HG03108 (cell line): Measurements from ENCODE around the gene PTTG1.

ENCODE experiments used
- ATAC-seq: cut with Tn5 transposase; IDR thresholded peaks from one replicate; pipeline ENCODE4 v1.9.1; 2021; ENCODE audit warnings: moderate library complexity; ENCODE audit not compliant: unreplicated experiment

Gene PTTG1

DNA sequence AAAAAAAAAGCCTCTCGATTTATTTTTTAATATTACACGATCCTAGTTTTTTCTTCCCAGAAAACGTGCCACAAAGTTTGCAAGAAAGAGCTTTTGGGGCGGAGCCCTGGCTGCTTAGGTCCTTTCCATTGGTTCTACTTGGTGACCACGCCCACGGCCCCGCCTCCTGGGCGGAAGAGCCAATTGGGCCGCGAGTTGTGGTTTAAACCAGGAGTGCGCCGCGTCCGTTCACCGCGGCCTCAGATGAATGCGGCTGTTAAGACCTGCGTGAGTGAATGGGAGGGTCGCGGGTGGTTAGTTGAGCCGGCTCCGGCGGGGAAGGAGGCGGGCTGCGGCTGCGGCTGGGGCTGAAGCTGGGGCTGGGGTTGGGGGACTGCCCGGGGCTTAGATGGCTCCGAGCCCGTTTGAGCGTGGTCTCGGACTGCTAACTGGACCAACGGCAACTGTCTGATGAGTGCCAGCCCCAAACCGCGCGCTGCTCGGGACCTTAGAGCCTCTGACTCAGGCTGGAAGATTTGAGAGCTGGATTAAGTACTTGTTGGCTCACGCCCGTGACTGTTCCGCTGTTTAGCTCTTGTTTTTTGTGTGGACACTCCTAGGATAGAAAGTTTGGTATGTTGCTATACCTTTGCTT is at the start of gene PTTG1:
Gene PTTG1 (plus strand): TSS at position 231 of the 634 bp plus-strand sequence. CDS start 458 bp downstream, outside the sequence.
- peak; percentile 64 for ATAC-seq

DNA sequence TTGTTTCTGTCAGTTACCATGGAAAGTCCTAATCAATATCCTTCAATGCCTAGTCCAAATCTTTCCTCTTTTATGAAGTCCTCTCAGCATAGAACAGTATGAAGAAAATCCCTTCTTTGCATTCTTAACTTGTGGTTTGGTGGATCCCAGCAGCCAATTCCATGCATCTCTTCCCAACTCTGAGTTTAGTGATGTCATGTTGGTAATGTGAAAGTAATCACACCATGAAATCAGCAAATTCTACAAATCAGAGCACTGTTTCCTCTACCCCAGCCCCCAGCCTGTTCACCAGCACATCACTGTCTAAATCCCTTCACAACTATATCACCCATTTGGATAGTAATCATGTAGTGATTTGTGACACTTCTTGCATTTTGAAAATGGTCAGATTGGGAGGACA is 46.5 kb upstream of the PTTG1 start:
- no peak for ATAC-seq

DNA sequence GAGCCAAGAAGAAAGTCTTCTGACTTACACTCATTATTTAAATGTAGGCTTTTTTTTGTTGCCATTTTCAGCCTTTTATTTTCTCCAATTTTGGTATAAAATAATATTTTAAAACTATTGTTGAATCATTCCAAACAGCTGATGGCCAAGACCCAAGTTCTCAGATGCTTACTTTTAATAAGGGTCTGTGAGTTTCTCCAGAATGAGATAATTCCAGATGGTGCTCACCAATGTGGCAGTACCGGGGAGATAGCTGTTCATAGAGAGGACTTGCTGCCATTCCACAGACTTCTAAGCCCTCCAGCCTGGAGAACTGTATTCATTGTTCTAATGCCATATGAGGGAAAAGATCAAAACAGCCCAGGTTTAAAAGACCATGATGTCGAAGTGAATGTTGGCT is 46.0 kb upstream of the PTTG1 start:
- ATAC-seq, result no peak

DNA sequence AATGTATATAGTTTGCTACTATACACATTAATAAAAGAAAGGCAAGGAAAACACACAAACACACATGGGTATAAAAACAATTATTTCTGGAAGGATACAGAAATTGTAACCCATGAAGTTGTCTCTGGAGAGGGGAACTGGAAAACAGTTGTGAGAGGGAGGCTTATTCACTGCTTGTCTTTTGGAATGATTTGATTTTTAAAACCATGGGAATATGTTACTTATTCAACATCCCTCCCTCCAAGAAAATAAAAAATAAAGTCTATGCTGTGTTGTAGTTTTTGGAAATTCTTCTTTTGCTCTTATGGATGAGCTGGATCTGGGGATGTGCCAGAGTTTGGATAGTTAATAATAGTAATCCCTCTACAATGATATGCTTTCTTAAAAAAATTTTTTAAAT is 45.2 kb upstream of the PTTG1 start:
- no peak for ATAC-seq

DNA sequence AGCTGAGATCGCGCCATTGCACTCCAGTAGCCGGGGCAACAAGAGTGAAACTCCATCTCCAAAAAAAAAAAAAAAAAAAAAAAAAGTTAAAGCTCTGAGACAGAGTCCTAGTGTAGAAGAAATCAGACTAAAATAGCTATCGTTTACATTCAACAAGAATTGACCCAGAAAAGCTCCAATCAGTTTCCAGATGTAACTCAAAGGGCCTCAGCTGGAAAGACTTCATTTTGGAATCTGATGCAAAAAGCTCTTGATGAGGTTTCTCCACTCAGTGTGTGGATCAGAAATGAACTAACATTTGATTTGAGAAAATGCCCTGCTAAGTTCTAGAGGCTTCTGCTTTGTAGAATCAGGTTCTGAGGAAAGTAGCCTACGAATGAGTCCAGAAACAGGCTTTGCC is 44.0 kb upstream of the PTTG1 start:
- no peak for ATAC-seq

DNA sequence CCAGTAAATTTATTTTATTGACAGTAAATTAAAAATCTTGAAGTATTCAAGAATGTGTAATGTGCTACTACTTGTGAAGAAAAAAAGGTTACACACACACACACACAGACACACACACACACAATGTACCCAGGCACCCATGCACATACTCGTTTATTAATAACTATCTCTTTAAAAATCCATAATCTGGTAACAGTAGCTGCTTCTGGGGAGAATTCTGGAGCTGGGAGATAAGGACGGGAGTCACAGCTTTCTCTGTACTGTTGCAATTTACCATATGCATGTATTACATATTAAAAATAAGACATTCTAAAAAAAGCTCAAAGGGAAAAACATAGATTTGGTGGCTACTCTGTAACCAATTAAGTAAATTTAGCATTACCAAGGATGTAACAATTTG is 43.3 kb upstream of the PTTG1 start:
- ATAC-seq, result no peak

DNA sequence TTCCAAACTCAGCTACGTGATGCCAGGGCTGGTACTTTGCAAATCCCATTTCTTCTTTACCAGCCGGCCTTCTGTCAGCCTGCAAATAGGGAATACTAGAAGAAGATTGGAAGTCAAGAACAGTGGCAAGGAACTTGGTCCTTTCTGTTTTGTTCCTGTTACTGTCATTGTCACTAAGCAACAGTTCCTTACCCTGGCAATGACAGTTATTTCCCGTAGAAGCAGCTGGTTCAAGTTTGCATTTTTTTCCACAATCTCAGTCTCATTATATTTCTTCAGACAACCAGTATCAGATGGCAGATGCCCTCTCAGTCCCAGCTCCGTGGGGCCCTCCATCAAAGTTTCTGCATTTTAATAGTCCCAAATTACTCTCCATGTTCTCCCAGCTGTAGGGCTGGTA is 42.1 kb upstream of the PTTG1 start:
- no peak for ATAC-seq

DNA sequence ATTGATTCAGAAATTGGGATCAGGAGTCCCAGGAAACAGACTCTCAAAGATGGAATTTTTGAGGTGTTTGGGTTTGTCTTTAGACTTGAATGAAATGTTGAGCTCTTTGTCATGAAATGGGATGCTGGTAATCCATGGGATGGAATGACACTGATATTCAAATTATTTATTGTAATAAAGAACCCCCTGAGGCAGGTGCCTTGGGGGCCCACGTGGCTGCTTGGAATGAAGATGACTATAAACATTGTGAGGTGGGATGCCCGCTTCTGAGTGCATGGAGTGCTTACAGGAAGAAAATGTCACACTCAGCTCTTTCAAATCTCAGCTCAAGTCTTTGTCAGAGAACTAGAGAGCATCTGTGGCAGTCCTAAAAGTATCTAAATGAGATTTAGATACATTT is 41.6 kb upstream of the PTTG1 start:
- ATAC-seq, result no peak

DNA sequence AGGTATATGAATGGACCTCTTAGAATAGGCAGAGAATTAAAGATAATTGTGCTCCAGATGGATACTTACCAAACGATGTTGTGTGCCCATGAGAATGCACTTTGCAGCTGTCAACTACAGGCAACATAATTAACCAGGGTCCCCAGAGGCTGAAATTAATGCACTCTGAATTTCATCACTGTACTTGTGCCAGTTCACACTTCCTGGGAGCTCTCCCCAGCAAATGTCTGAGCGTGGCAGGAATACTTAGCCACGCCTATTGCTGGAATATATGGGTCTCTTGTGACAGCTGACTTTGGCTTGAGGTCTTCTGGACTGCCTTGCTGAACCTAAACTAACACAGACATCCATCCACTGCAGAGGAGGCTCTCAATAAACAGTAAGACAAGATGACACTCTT is 39.3 kb upstream of the PTTG1 start:
- no peak for ATAC-seq

DNA sequence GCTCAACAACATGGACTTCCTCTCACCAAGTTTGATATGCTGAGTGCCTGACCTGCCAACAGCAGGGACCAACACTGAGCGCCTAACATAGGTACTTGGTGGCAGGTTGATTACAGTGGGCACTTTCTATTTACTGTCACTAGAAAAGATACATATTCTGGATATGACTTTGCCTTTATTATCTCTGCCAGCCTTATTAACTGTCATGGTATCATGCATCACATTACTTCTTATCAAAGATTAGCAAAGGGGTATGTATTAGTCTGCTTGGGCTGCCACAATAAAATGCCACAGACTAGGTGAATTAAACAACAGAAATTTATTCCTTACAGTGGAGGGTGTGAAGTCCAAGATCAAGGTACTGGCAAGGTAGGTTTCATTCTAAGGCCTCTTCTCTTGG is 37.0 kb upstream of the PTTG1 start:
- no peak for ATAC-seq

DNA sequence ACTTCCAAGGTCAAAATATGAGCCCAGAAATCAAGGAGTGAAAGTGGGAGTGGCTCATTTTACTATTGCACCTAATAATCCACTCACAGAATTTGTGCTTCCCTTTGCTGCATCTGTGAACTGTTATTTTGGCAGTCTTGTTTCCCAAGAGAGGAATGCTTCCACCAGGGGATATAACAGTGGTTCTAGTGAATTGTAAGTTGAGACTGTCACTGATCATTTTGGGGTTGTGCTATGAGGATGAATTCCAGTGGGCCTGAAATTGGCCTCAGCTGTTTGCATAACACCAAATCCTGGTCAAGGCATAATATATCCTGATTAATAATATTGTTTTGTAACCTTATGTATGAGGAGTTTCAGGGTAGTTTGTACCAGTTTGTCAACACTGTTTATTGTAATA is 36.2 kb upstream of the PTTG1 start:
- no peak for ATAC-seq

DNA sequence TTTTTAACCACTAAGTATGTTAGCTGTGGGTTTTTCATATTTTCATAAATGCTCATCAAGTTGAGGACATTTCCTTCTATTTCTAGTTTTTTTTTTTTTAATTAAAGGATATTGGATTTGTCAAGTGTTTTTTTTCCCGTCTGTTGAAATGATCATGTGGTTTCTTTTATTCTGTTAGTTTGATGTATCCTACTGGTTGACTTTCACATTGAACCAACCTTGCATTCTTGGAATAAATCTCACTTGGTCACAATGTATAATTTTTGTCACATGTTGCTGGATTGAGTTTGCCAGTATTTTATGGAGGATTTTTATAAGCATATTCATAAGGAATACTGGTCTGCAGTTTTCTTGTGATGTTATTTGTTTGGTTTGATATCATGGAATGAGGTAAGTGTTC is 34.2 kb upstream of the PTTG1 start:
- ATAC-seq, result no peak

DNA sequence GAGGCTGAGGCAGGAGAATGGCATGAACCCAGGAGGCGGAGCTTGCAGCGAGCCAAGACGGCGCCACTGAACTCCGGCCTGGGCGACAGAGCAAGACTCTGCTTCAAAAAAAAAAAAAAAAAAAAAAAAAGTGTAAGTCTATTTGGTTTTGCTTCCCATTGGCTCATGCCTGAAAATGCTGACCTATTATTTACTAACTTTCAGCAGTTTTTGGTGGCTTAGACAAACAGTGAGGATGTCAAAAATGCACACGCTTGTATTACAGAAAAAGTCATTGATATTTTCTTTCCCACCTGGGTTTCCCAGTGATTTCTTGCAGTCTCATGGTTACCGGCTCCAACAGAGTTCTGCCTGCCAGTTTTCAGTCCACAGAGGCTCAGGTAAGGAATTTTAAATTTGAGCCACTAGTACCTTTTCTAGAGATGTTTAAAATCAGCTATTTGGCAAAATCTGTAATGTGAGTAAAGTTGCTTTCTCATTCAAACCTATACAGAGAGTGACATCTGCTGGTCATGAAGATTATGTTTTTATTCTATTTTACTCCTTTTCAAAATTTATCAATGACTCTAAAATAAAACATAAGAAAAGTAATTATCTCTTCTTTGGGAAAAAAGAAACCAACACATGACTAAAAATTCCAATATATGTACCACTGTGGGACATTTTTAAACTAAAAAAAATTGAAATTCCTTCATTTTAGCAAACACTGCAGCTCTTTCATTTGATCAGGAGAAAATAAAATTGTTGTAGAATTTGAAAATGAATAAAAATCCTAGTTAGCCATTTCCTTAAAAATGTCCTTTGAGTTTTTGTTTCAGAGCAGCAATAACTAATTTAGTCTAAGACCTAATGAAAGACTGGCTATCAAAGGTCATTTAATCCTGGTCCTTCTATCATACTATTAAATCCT is 30.6 kb upstream of the PTTG1 start:
- no peak for ATAC-seq

DNA sequence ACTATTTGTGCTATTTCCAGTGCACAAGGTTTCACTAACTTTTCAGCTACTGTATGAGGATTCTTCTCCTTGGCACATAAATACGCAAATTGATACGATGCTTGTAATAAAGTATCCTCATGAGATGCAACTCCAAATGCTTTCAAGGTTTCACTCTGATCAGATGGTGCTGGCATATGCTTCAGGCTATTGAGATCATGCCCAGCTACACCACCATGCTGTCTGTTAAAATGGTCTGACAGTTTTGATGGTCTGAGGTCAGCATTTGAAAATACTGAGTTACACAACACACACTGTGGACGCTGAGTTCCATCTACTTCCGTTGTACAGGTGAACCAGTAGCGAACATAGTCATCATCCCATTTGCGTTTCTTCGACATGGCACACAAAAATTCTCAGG is 26.5 kb upstream of the PTTG1 start:
- ATAC-seq, result no peak

DNA sequence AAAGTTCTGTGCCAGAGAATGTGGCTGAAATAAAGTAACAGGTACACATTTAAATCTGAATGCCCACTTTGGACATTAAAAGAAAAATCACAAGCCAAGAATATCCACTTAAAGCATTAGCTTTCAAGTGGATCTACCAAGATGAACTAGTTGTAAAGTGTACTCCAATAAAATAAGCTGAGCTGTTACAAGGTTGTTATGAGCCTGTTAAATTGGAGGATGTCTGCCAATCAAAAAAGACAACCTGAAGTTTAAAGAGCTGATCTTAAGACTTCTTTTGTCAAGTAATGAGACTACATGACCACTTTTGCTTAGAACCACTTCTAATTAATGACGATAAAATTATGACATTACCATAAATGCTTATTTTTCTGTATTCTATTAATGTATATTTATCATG is 24.2 kb upstream of the PTTG1 start:
- no peak for ATAC-seq

DNA sequence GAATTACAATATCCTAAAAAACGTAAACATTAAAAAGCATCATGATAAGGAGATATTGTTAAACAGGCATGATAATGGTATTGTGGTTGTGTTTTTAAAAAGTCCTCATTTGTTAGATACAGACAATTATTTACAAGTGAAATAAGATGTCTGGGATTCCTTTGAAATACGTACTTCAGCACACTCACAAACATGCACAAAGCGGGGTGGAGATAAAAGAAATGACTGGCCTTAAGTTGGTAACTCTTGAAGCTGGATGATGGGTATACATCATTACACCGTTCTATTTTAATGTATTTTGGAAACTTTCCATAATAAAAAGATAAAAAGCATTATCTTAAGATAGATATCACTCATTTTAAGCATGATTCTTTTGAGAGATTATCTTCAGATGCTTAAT is 22.8 kb upstream of the PTTG1 start:
- no peak for ATAC-seq

DNA sequence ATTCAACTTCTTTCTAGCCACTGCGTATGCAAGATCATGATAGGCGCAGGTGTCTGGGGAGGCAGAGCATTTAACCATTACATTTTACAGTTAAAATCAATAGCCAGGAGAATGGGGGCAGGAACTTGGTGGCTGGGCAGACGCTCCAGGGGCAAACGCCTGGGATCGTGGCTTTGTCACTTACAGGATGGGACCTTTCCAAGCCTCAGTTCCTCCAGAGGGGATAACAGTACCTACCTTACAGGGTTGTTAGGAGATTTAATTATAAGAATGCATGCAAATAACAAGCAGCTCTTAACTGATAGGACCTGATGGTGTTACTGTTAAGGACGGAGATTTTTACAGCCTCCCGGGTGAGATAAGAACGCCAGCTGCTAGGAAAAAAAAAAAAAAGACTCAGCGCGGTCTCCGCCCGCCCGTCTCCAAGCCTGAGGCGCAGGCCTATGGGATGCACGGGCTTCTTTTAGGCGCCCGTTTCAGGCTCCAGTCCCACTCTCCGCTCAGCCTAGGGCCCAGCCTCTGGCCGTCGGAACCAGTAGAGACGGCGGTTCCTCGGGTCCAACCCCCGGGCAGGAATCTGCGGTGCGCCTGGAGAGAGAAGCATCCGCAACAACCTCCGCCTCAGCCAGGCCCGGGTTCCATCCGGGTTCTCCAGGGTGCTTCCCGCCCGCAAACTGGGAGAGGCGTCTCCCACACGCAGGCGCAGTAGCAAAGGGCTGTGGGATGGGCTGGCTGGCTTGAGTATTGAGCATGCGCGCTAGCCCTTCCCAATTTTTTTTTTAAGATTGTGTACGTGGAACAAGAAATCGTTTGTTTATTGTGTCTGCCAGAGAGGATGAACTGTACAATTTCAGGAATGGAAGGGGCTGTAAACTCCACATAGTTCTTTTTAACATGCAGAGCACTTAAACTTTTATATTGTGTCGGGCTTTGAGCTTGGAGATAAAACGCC is 22.0 kb upstream of the PTTG1 start, which contains the start of gene FAM200C:
Gene FAM200C (minus strand): TSS at position 653 of the 952 bp plus-strand sequence. CDS start 4,564 bp downstream, outside the sequence.
- ATAC-seq, result peak; percentile 91

DNA sequence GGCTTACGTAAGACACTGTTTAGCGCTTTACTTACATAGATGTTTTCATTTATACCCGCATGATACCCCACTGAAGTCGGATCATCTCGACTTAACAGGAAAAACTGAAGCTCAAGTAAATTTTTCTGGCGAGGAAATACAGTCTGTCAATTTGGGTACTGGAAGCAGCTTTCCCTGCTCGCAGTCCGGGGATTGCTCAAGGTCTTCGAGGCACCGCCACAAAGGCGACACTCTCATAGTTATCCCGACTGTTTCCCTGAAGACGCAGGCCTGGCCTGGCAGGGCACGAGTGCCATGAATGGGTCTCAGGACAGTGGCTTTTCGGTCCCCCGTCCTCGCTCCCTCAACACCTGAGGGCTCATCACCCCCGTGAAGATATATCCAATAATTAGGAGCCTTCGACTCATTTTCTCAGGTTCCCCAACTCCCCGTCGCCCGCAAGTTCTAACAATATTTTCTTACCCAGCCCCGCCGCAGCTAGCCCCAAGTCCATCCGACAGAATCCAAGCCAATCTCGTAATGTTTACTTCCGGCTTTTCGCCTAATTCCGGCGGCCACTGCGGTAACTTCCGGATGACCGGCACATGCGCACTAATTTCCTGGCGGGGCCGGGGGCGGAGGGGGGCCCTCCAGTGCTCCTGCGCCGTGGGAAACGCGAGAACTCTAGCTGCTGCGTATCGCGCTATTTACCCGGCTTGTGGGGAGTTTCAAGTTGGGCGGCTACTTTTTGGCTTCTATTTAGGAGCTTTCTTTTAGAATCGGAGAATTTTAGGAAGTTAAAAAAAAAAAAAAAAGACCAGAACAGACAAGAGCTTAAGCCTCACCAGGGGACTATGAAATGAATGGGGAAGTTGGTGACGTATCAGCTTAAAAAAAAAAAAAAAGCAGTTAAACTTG is 2.8 kb upstream of the PTTG1 start, which contains the start of gene SLU7:
Gene SLU7 (minus strand): TSS at position 521 of the 897 bp plus-strand sequence. CDS start 3,787 bp downstream, outside the sequence.
- peak; percentile 71 for ATAC-seq

DNA sequence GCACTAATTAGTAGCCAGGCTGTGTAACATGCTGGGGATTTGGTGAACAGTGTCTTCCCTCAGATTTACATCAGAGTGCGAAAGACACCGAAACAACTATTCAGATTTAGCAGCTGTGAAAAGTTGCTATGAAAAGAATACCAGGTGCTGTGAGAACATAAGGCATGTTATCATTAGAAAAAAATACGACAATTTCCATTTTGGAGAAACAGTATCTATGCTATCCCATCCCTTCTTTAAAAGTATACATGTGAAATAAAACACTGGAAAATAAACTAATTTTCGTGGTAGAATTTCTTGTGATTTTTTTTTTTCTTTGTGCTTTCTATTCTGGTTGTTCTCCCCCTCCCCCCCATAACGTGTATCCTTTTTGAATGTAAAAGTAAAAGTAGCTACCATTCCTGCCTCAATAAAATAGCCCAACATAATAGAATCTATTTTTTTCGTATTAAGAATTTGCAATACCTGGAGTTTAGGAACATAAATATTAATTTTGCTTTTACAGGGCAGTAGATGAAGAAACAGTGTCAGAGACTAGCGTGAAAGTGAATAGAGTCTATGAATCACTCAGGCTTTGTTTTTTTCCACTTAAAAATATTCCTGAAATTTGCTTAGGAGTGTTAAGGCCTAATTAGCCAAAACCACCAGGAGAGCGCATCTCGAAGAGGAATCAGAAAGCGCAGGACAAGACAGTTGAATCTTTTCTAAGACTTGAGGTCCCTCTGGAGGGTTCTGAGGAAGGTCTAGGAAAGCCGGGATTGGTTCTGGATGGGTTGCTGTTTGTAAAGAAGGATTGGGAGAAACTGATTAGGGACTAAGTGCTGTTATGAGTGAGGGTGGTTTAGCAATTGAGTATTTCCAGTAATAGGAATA is 2.0 kb upstream of the PTTG1 start:
- no peak for ATAC-seq
